ENCODE data around the gene FBLN2.

The FBLN2 gene

GRCh38 chr3:13569201-13569600 lies 20.3 kb downstream of the FBLN2 start:
- DNase-seq, result no peak

- DNase-seq, result no peak
Observed at GRCh38 chr3:13569641-13570390, 20.9 kb downstream of the FBLN2 start.

- no peak for DNase-seq
Observed at GRCh38 chr3:13570391-13571194, 21.7 kb downstream of the FBLN2 start.

GRCh38 chr3:13571264-13571663 lies 22.3 kb downstream of the FBLN2 start:
- no peak for DNase-seq

DNA sequence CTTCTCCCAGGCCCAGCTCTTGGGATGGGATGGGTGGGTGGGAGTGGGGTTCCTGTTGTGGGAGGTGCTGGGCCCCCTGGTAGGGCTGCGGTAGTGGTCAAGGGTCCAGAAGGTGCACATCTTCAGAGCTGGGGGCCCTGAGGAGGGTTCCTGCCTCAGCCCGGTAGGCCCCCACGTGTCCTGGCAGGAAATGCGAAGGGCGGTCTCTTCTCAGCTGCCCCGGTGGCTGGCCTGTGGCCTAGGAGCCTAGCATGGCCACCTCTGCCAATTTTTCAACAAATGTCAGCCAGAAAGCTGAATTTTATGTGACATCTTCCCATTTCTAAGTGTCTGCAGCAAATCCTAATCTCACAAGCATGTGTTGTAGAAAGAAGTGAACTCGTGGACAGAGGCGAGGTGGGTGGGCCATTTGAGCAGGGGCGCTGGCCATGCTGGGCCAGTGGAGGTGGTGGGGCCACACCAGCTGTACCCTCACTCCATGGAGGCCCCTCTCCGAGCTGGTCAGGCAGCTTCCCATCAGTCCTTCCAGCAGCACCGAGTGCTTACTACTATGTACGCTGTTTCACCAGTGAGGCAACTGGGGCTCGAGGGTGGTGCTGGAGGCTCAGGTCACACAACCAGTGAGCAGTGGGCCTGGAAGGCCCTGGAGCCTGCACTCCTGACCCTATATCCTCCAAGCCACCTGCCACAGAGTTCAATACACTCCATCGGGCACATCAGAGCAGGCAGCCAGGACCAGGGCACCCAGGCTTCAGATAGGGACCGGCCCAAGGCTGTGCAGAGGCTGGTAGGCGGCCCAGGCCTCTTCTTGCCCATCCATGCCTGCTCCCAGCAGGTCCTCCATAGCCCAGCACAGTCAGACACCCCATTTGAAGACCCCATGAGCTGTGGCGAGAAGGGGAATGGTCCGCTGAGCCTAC lies 23.2 kb downstream of the FBLN2 start:
- DNase-seq, result no peak

DNA sequence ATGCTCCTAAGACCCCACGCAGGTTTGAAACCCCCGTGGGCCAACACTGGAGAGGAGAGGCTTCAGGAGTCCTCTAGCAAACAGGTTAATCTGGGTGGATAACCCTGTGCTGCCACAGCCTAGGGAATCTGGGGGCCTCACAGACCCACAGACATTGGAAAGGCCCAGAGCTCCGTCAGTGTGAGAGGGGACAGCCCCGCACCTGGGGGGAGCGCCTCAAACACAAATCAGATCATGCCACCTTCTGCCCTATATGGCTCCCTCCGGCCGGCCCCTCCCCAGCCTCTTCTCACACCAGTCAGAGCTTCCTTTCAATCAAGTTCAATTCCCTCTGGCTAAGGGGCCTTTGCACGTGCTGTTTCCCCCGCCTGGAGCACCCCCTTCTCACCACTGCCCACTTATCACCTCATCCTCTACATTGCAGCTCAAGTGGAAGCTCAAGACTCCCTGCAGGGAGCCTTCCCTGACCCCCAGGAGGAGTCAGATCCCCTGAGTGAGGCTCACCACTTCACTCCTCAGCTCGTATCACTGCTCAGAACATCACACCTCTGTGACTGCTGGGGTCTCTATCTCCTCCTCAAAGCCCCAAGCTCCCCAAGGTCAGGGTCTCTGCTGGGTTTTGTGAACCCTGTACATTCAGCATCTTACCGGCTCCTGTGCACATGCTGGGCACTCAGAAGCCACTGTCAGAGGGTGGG lies 24.1 kb downstream of the FBLN2 start:
- DNase-seq, result no peak

- DNase-seq, result no peak
Observed at GRCh38 chr3:13574083-13574797, 25.3 kb downstream of the FBLN2 start.

DNA sequence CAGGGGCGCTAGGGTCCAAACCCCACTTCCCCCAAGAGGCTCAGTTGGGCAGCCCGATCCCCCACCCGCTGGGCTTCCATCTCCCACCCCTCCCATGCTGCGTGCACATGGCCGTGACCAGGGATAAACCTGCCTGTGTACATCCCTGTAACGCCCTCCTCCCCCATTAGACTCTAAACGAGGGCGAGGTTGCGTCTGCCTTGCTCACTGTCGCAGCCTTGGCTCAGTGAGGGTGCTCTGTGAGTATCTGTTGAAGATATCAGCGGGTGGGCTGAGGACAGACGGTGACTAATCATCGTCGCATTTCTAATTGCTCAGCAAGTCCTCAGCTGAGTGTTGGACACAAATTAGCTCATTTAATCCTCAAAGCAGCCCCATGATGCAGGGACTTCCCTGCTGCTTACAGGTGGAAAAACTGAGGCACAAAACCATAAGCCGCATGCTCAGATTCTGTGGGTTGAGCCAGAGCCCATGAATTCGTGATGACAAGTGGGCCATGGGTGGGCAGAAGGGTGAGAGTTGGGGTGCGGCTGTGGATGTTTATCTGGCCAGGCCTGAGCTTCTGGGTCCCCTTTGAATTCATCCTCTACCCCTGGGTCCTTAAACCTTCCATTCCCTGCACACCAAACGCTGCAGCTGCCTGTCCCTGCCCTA lies 26.0 kb downstream of the FBLN2 start:
- DNase-seq, result no peak

DNA sequence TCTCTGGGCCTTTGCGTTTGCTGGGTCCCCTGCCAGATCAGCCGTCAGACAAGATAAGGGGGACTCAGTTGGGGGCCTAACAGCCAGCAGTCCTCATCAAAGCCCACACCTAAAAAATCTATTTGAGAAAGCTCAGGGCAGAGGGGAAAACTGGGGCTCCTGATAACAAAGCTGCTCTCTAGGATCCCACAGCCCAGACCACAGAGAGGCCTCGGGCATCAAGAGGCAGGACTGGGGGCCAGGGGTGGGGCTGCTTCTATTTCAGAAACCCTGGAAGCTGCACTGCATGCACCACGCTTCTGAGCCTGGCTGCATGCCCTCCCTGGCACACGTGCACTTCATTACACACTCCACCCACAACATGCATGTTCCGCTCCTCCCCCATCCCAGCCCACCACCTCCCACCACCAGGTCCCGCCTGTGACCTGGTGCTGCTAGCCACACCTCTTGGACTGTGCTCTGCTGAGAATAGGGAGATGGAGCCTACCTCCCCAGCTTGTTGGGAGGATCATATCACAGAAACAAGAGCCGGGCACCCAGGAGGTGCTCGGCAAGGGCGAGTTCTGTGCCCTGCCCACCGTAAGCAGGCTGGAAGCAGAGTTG lies 26.6 kb downstream of the FBLN2 start:
- no peak for DNase-seq

DNA sequence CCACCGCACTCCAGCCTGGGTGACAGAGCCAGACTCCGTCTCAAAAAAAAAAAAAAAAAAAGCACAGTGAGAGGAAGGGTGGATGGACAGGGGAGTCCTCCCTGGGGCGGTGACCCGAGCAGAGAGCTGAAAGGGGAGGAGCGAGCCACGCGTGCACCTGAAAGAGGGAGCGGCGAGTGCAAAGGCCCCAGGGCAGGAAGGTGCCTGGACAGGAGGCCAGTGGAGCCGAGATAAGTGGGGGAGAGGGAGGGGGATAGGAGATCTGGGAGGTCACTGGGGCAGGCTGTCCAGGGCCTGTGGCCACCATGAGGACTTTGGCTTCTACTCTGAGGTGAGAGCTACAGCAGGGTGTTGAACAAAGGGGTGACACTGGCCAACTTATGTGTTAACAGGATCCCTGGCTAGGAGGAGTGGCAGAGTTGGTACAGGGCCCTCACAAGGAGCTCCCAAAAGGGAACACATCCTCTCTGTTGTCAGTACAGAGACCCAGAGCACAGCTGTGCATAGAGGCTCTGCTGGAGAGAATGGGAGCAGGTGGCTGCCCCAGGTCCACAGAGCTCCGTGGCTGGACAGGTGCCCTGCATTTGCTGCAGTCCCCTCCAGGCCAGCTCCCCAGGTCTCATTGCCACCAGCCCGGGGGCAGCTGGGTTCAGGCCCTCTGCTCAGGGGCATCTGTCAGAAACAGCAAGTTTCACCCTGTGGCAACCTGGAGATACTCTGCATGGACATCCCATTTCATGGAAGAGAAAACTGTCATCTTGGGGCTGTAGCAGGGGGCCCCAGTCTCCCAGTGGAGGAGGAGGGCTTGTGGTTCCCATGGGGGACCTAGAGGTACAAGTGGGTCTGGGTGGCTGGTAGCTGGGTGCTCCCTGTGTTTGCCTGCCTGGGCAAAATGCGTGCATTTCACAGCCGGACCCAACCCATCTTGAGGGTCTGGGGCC lies 28.5 kb downstream of the FBLN2 start:
- no peak for DNase-seq

- DNase-seq, result no peak
Observed at GRCh38 chr3:13578251-13578650, 29.3 kb downstream of the FBLN2 start.

- no peak for DNase-seq
Observed at GRCh38 chr3:13579063-13579462, 30.1 kb downstream of the FBLN2 start.

GRCh38 chr3:13580256-13581023 lies 31.5 kb downstream of the FBLN2 start:
- no peak for DNase-seq

DNA sequence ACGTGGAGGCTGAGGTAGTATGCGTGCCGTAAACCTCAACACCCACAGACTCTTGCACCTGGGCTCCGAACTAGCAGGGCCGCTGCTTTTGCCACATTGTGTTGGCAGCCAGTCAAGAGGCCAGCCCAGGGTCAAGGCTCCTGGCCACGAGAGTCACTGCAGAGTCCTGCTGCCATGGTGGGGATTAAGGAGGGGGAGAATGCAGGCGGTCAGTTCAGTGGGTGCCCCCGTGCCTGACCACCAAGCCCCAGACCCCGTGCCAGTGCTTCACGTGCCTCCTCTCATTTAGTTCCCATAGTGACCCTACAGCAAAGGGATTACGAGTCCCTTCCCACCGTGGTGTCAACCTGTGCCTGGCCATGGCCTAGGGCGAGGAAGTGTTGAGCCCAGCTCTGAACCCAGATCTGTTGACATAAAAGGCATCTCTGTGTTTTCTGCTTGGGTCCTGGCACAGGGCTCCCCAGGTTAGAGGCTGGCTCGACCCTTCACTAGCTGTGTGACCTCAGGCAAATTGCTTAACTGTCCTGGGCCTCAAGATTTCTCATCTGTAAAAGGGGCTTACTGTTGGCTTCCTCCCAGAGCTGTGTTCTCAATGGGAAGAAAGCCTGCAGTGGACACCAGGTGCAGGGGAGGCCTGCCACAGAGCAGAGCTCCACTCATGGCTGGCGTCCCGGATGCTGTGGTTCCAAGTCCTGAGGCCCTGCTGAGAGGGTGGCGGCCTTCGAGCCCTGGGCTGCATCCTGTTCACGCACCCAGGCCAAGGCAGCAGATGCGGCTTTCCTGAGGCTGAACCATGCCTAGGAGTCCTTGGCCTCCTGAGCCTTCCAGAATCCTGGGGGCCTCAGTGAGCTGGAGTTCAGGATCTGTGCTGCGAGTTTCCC lies 32.8 kb downstream of the FBLN2 start:
- no peak for DNase-seq

DNA sequence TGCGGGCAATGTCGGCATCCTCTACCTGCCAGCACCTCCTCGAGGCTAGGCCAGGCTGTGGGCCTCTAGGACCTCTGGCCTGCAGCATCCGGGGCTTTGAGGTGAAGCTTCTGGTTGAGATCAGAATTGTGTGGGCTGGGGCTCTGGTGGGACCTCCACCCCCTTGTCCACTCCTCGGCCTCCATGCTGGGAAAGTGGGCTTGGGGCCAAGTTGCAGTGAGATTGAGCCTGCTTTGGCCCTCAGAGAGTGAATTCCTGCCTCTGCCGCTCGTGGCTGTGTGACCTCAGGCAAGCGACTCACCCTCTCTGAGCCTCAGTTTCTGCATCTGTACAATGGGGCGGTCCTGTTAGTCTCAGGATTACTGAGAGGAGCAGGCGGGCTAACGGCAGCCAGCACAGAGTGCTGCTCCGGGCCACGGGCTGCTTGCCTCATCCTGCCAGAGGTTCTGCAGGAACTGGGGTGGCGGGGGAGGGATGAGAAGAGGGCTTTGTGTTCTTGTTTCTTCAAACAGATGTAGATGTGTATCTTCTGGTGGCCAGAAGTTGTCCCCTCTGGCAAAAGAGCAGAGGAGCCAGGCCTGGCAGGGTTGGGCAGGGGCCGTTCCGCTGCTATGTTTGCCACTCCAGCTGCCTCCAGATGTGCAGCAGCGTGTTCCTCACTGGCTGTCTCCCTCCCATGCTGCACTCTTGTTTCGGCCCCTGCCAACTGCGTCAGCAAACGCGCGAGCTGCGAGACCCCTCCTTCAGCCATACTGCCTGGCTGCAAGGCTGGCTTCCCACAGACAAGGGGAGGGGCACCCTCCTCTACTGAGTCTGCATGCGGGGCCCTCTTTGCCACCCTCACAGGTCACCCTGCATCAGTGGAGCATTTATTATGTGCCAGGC lies 33.7 kb downstream of the FBLN2 start:
- DNase-seq, result no peak

GRCh38 chr3:13583251-13584180 lies 34.6 kb downstream of the FBLN2 start:
- DNase-seq, result no peak
